K562 (cell line): ENCODE data around the gene ZNF407. TPM values are rescaled to one million over a fixed set of nuclear protein-coding genes. Genes with fewer than 3 reads are reported as not detected.

Experiments used
- EZH2 ChIP-seq: IDR thresholded peaks from 2 replicates; pipeline ENCODE4 v1.6.1; 2012; ENCODE audit warnings: low read depth, mild to moderate bottlenecking, inconsistent platforms, low read length, borderline replicate concordance
- MYNN ChIP-seq, 2 experiments: sonication (generic); formaldehyde crosslinking in 1 of 2; IDR thresholded peaks; 2 replicates each; pipeline versions ENCODE4 v1.5.0 to v1.6.1; 2016 to 2020; ENCODE audit warnings: antibody characterized with exemption in 1 of 2, missing genetic modification reagents in 1 of 2
- TCFL5 ChIP-seq: fragments of 250-450 bp; sonication (Bioruptor Pico); conservative IDR thresholded peaks from 2 replicates; pipeline ENCODE4 v1.6.1; 2021; ENCODE audit warnings: mild to moderate bottlenecking, moderate library complexity, matching md5 sums
- polyA plus RNA-seq, 8 experiments: library from polyadenylated mRNA; depleted of rRNA in 4 of 8; stranded (reverse) in 5 of 8; unstranded in 3 of 8; fragments of >200 nt; fragmentation: Nextera tagmentation in 2 of 8; fragmentation: Illumina TruSeq in 1 of 8; extraction: Ambion mirVana in 2 of 8; extraction: Trizol in 1 of 8; gene quantifications; 2 replicates each; pipeline versions ENCODE4 v1.2.1 to v1.2.3, GENCODE V29; 2011 to 2014; ENCODE audit warnings: inconsistent platforms in 1 of 8, missing spikeins in 1 of 8
- total RNA-seq, 7 experiments: library from RNA; depleted of rRNA in 6 of 7; stranded (reverse); fragments of >200 nt in 6 of 7; fragmentation: Illumina TruSeq in 2 of 7; extraction: Trizol in 2 of 7; gene quantifications; 2 replicates each; pipeline versions ENCODE4 v1.2.1 to v1.2.3, GENCODE V29; 2011 to 2021; ENCODE audit warnings: low replicate concordance in 1 of 7
- TF ChIP-seq, protein P1 (sequence below): fragments of 450-650 bp; formaldehyde crosslinking; IDR thresholded peaks from 2 replicates; pipeline ENCODE4 v1.4.0; 2020; ENCODE audit warnings: mild to moderate bottlenecking, moderate library complexity
- TF ChIP-seq, protein P2 (sequence below): sonication (generic); formaldehyde crosslinking; IDR thresholded peaks from 2 replicates; pipeline ENCODE4 v1.8.0; 2022; ENCODE audit warnings: mild to moderate bottlenecking, missing genetic modification reagents
- TF ChIP-seq, protein P3 (sequence below): fragments of 450-650 bp; IDR thresholded peaks from 2 replicates; pipeline ENCODE4 v1.6.1; 2016; ENCODE audit warnings: borderline replicate concordance

Gene ZNF407
- total and polyA plus RNA-seq, 9 of the 15 experiments (the other 6 are each of a cell fraction or from before 2014, with no cell fraction given) = 0.21 to 5.4 (median 2.3) TPM

DNA sequence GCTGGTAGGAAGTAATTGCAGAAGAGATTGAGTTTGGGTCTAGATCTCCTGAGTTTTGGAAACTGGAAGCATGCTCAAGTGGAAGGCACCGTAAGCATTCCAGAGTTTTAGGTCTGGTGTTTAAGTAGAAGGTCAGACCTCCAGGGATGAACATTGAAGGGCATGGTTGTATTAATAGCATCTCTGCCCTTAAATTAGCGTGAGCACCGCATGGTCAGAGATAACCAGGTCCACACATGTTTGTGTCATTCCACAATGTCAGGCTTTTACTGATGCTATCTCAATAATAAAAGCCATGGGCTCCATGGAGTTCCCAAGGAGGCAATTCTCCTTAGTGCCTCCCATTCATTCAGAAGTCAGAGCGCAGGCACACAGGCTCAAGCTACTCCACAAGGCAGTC, 28.3 kb upstream of the ZNF407 start (continued):
- TF ChIP-seq, protein P1, sequence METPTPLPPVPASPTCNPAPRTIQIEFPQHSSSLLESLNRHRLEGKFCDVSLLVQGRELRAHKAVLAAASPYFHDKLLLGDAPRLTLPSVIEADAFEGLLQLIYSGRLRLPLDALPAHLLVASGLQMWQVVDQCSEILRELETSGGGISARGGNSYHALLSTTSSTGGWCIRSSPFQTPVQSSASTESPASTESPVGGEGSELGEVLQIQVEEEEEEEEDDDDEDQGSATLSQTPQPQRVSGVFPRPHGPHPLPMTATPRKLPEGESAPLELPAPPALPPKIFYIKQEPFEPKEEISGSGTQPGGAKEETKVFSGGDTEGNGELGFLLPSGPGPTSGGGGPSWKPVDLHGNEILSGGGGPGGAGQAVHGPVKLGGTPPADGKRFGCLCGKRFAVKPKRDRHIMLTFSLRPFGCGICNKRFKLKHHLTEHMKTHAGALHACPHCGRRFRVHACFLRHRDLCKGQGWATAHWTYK = no peak
- TF ChIP-seq MYNN (IDR thresholded peaks at IDR 0.05) (no peak), MYNN (CRISPR knock-in tag; IDR thresholded peaks at IDR 0.05) (no peak), TCFL5 (no peak), EZH2 (no peak)
- TF ChIP-seq, protein P2, sequence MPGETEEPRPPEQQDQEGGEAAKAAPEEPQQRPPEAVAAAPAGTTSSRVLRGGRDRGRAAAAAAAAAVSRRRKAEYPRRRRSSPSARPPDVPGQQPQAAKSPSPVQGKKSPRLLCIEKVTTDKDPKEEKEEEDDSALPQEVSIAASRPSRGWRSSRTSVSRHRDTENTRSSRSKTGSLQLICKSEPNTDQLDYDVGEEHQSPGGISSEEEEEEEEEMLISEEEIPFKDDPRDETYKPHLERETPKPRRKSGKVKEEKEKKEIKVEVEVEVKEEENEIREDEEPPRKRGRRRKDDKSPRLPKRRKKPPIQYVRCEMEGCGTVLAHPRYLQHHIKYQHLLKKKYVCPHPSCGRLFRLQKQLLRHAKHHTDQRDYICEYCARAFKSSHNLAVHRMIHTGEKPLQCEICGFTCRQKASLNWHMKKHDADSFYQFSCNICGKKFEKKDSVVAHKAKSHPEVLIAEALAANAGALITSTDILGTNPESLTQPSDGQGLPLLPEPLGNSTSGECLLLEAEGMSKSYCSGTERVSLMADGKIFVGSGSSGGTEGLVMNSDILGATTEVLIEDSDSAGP (CRISPR knock-in tag) = no peak
- TF ChIP-seq, protein P3, sequence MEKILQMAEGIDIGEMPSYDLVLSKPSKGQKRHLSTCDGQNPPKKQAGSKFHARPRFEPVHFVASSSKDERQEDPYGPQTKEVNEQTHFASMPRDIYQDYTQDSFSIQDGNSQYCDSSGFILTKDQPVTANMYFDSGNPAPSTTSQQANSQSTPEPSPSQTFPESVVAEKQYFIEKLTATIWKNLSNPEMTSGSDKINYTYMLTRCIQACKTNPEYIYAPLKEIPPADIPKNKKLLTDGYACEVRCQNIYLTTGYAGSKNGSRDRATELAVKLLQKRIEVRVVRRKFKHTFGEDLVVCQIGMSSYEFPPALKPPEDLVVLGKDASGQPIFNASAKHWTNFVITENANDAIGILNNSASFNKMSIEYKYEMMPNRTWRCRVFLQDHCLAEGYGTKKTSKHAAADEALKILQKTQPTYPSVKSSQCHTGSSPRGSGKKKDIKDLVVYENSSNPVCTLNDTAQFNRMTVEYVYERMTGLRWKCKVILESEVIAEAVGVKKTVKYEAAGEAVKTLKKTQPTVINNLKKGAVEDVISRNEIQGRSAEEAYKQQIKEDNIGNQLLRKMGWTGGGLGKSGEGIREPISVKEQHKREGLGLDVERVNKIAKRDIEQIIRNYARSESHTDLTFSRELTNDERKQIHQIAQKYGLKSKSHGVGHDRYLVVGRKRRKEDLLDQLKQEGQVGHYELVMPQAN = no peak
